Measurements from ENCODE around the gene COL8A2.

GRCh38 chr1:36142121-36142520 is 17.1 kb upstream of the COL8A2 start:
- no peak for TF ChIP-seq EZH2 (IDR thresholded peaks at IDR 0.05; ENCODE audit: insufficient read depth, poor library complexity, severe bottlenecking)
- no peak for TF ChIP-seq EZH2phosphoT487 (IDR thresholded peaks at IDR 0.05; ENCODE audit: insufficient read depth, low read depth)
